GM19193 (cell line): Measurements from ENCODE around the gene PTPRN2.

Source experiments
- POLR2A ChIP-seq: IDR thresholded peaks from 4 replicates; pipeline ENCODE4 v1.6.1; 2011; ENCODE audit not compliant: insufficient read depth, insufficient read length; ENCODE audit errors: extremely low read depth

PTPRN2 gene

GRCh38 chr7:158431055-158431940 is 156.3 kb downstream of the PTPRN2 start:
- no peak for TF ChIP-seq POLR2A

GRCh38 chr7:158430308-158431034 is 157.2 kb downstream of the PTPRN2 start:
- TF ChIP-seq POLR2A, result no peak

GRCh38 chr7:158428837-158429753 is 158.5 kb downstream of the PTPRN2 start:
- TF ChIP-seq POLR2A, result no peak

GRCh38 chr7:158428131-158428836 is 159.3 kb downstream of the PTPRN2 start:
- TF ChIP-seq POLR2A, result no peak

GRCh38 chr7:158424531-158424930 is 163.1 kb downstream of the PTPRN2 start:
- TF ChIP-seq POLR2A, result no peak

GRCh38 chr7:158424011-158424410 is 163.6 kb downstream of the PTPRN2 start:
- TF ChIP-seq POLR2A, result no peak

GRCh38 chr7:158422887-158423560 is 164.6 kb downstream of the PTPRN2 start:
- TF ChIP-seq POLR2A, result no peak

GRCh38 chr7:158422196-158422886 is 165.3 kb downstream of the PTPRN2 start:
- TF ChIP-seq POLR2A, result no peak

- TF ChIP-seq POLR2A, result no peak
These were observed 166.3 kb downstream of the PTPRN2 start for GRCh38 chr7:158421361-158421760.

GRCh38 chr7:158420591-158421340 is 166.9 kb downstream of the PTPRN2 start:
- TF ChIP-seq POLR2A, result no peak

- no peak for TF ChIP-seq POLR2A
These were observed 168.3 kb downstream of the PTPRN2 start for GRCh38 chr7:158419238-158419785.

- TF ChIP-seq POLR2A, result no peak
These were observed 171.2 kb downstream of the PTPRN2 start for GRCh38 chr7:158416283-158416933.
